Natural killer cell (primary cell): ENCODE measurements around the gene LEFTY2. TPM values are rescaled to one million over a fixed set of nuclear protein-coding genes. Genes with fewer than 3 reads are reported as not detected.
"Not testable (repeated sequence)": the region's sequence is repeated elsewhere in the genome, so short reads cannot be mapped to it uniquely, and the experiment has no call there.

Source experiments
- ATAC-seq, 3 donors: fragments of 150-1000 bp in 2 of 3; fragments of 200-7000 bp in 1 of 3; cut with Tn5 transposase; 1 replicate in 1 of 3; 2 replicates in 2 of 3; pipeline ENCODE4 v1.10.0; 2021; ENCODE audit warnings: mild to moderate bottlenecking in 2 of 3, moderate library complexity in 2 of 3
- DNase-seq, 2 donors: peaks; one replicate each; pipeline versions ENCODE4 v3.0.0 to v3.0.0-alpha.2; 2013 to 2021; ENCODE audit warnings: mixed read lengths in 1 of 2
- H3K27ac ChIP-seq: one replicate; pipeline ENCODE4 v1.5.1; 2013; ENCODE audit warnings: mild to moderate bottlenecking, low read length
- H3K27me3 ChIP-seq: one replicate; pipeline ENCODE4 v1.6.1; 2013; ENCODE audit warnings: low read length; ENCODE audit not compliant: control insufficient read depth, insufficient read depth
- H3K36me3 ChIP-seq: one replicate; pipeline ENCODE4 v1.6.1; 2013; ENCODE audit warnings: low read length; ENCODE audit not compliant: control insufficient read depth, insufficient read depth
- H3K4me1 ChIP-seq: one replicate; pipeline ENCODE4 v1.6.1; 2013; ENCODE audit warnings: low read length; ENCODE audit not compliant: control insufficient read depth, insufficient read depth
- H3K4me3 ChIP-seq: one replicate; pipeline ENCODE4 v1.5.1; 2013; ENCODE audit warnings: low read length
- H3K9me3 ChIP-seq: one replicate; pipeline ENCODE4 v1.6.1; 2013; ENCODE audit warnings: low read length; ENCODE audit not compliant: control insufficient read depth, insufficient read depth
- H3K27ac Mint-ChIP-seq, 2 donors: one replicate each; pipeline ENCODE4 v1.8.0; 2022; ENCODE audit warnings: mild to moderate bottlenecking in 2 of 2, mixed read lengths in 2 of 2, moderate library complexity in 1 of 2
- H3K27me3 Mint-ChIP-seq, 2 donors: one replicate each; pipeline ENCODE4 v1.8.0; 2022; ENCODE audit warnings: low read depth in 2 of 2, mixed read lengths in 2 of 2
- H3K36me3 Mint-ChIP-seq: one replicate; pipeline ENCODE4 v1.8.0; 2022; ENCODE audit warnings: mixed read lengths
- H3K4me1 Mint-ChIP-seq, 2 donors: one replicate each; pipeline ENCODE4 v1.8.0; 2022; ENCODE audit warnings: mixed read lengths in 2 of 2
- H3K4me3 Mint-ChIP-seq: one replicate; pipeline ENCODE4 v1.8.0; 2022; ENCODE audit warnings: mild to moderate bottlenecking, moderate library complexity, mixed read lengths
- H3K9me3 Mint-ChIP-seq, 2 donors: one replicate each; pipeline ENCODE4 v1.8.0; 2022; ENCODE audit warnings: mixed read lengths in 2 of 2
- CTCF ChIP-seq: fragments of 200-600 bp; IDR thresholded peaks from one replicate; pipeline ENCODE4 v1.8.0; 2022; ENCODE audit warnings: antibody characterized with exemption
- WGBS: methylation state at CpG from one replicate; pipeline ENCODE4 v1.1.7; 2013; ENCODE audit warnings: missing lambda C conversion rate; ENCODE audit not compliant: insufficient coverage; 5-methylcytosine and 5-hydroxymethylcytosine counted together
- intact Hi-C: fragments of 100-400 bp; cut with micrococcal nuclease; formaldehyde crosslinking; loops from one replicate; pipeline ENCODE4 v1.14.2; 2022
- total RNA-seq, 4 donors: library from RNA; stranded (reverse); fragments of 120-200 nt in 1 of 4; gene quantifications; one replicate each; pipeline versions ENCODE4 v1.2.3 to v1.2.4, GENCODE V29; 2013 to 2022

The LEFTY2 gene
- total RNA-seq, 3 donors from 2014 or later (not counting 1 experiment from before 2014, with no cell fraction given): not detected

DNA sequence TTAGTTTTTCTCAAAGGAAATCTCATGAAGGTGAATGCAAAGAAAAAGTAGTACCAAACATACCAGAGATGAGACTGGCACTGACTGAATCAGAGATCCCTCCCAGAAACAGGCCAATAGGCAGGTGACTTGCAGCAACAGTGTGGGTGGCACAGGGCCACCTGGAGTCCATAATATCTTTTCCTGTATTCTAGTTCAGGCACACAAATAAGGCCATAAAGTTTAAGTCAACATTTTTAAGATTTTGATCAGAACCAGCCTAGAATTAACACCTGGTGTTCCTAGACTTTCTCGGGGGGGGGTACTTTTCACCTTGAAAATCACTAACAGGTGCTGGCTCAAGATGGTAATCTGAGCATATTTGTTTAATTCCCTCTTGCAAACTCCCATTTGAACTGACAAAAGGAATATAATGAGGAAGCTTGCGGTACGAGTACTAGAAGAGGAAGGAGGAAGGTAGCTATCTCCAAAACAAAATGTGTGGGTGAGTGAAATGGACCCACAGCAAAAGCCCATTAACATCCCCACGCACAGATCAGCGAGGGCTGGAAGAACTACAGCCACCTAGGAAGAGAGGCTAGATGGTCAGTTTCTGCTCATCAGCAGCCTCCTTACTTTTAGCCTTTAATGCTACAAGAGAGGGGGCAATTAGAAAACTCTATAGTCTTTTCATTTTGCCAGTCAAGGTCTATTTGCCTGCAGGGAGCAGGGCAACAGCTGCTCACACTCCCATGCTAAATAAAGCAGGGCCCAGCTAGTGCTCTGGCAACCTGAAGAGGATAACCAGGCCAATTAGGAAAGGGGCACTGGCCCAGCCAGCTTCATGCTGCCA is 39.2 kb upstream of the LEFTY2 start:
- H3K27me3 ChIP-seq: no peaks in the 10 kb centered on the region
- peaks cover 22% of the 10 kb centered on the region for H3K4me1 ChIP-seq
- intact Hi-C loops: no loop called here
- H3K4me3 ChIP-seq: no peak overlapping the region
- peaks cover 26% of the 10 kb centered on the region for H3K36me3 Mint-ChIP-seq
- H3K9me3 ChIP-seq: no peaks in the 10 kb centered on the region
- H3K27ac ChIP-seq: no peak overlapping the region
- H3K9me3 Mint-ChIP-seq: no peaks in the 10 kb centered on the region
- no peaks in the 10 kb centered on the region for H3K27me3 Mint-ChIP-seq
- ATAC-seq (no peak), DNase-seq (no peak)
- WGBS: 75% methylated on average over 4 of the region's 5 CpGs
- no peak overlapping the region for H3K27ac Mint-ChIP-seq
- TF ChIP-seq CTCF: no peak
- no peak overlapping the region for H3K4me3 Mint-ChIP-seq
- peaks cover 16 to 17% of the 10 kb centered on the region in 2 donors for H3K4me1 Mint-ChIP-seq
- H3K36me3 ChIP-seq: peaks cover 46% of the 10 kb centered on the region

GRCh38 chr1:225979421-225979820 is 38.4 kb upstream of the LEFTY2 start:
- H3K4me1 ChIP-seq: peaks cover 22% of the 10 kb centered on the region
- no peak overlapping the region for H3K4me3 ChIP-seq
- no peaks in the 10 kb centered on the region for H3K27me3 Mint-ChIP-seq
- no peaks in the 10 kb centered on the region for H3K9me3 Mint-ChIP-seq
- ATAC-seq (no peak), DNase-seq (no peak)
- peaks cover 25% of the 10 kb centered on the region for H3K36me3 Mint-ChIP-seq
- peaks cover 16 to 17% of the 10 kb centered on the region in 2 donors for H3K4me1 Mint-ChIP-seq
- H3K27ac Mint-ChIP-seq: no peak overlapping the region
- H3K9me3 ChIP-seq: no peaks in the 10 kb centered on the region
- no CpG with 5 or more reads among the region's 1 CpG for WGBS
- no peak overlapping the region for H3K4me3 Mint-ChIP-seq
- TF ChIP-seq CTCF: no peak
- intact Hi-C loops: loop anchor here (2.0 to 10.0 kb wide), 5 partner anchors 19 to 425 kb away; partner anchors contain the start of genes SDE2 and SRP9
- no peak overlapping the region for H3K27ac ChIP-seq
- H3K27me3 ChIP-seq: no peaks in the 10 kb centered on the region
- peaks cover 40% of the 10 kb centered on the region for H3K36me3 ChIP-seq

- H3K27me3 Mint-ChIP-seq: no peaks in the 10 kb centered on the region
- H3K9me3 Mint-ChIP-seq: no peaks in the 10 kb centered on the region
- H3K27ac Mint-ChIP-seq: peak overlapping the region; percentile 47 to 66
- WGBS: 39% methylated on average over 15 of the region's 15 CpGs
- H3K4me3 ChIP-seq: no peak overlapping the region
- H3K4me1 ChIP-seq: peaks cover 22% of the 10 kb centered on the region
- ATAC-seq: peak; percentile 81 to 89 (median 83)
- H3K27me3 ChIP-seq: no peaks in the 10 kb centered on the region
- DNase-seq: peak; percentile 25 to 65
- no peak for TF ChIP-seq CTCF
- peaks cover 30% of the 10 kb centered on the region for H3K36me3 ChIP-seq
- H3K9me3 ChIP-seq: no peaks in the 10 kb centered on the region
- intact Hi-C loops: loop anchor here (2.0 to 10.0 kb wide), 6 partner anchors 15 to 423 kb away; partner anchors contain the start of genes SDE2 and SRP9
- peak overlapping the region; percentile 41 for H3K27ac ChIP-seq
- H3K4me3 Mint-ChIP-seq: peak overlapping the region; percentile 56
- peaks cover 16 to 17% of the 10 kb centered on the region in 2 donors for H3K4me1 Mint-ChIP-seq
- H3K36me3 Mint-ChIP-seq: peaks cover 16% of the 10 kb centered on the region
Observed at GRCh38 chr1:225977937-225978748, 37.1 kb upstream of the LEFTY2 start.

DNA sequence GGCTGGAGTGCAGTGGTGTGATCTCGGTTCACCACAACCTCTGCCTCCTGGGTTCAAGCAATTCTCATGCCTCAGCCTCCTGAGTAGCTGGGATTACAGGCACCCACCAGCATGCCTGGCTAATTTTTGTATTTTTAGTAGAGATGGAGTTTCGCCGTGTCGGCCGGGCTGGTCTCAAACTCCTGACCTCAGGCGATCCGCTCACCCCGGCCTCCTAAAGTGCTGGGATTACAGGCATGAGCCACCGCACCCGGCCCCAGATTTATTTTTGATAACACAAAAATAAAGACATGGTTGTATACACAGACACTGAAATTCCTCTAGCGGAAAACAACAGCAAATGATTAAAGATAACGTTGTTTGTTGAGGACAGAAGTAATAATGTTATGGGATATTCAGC is 34.1 kb upstream of the LEFTY2 start:
- DNase-seq, H3K27ac ChIP-seq, H3K9me3 Mint-ChIP-seq, H3K36me3 ChIP-seq, ATAC-seq, H3K9me3 ChIP-seq, H3K27me3 Mint-ChIP-seq, H3K4me3 Mint-ChIP-seq, H3K4me3 ChIP-seq, H3K27me3 ChIP-seq, H3K36me3 Mint-ChIP-seq, H3K27ac Mint-ChIP-seq: not testable (repeated sequence)
- peaks cover 16 to 17% of the 10 kb centered on the region in 2 donors for H3K4me1 Mint-ChIP-seq
- intact Hi-C loops: loop anchor here (5.0 to 10.0 kb wide), 4 partner anchors 130 to 420 kb away; partner anchors contain the start of gene SRP9
- peaks cover 22% of the 10 kb centered on the region for H3K4me1 ChIP-seq
- over 99% methylated on average over 11 of the region's 12 CpGs for WGBS
